GM21528 (cell line): ENCODE results near the gene XBP1.
"Not testable (repeated sequence)": the region's sequence is repeated elsewhere in the genome, so short reads cannot be mapped to it uniquely, and the experiment has no call there.

Experiments
- ATAC-seq: cut with Tn5 transposase; IDR thresholded peaks from one replicate; pipeline ENCODE4 v1.9.1; 2021; ENCODE audit warnings: mild to moderate bottlenecking, moderate library complexity; ENCODE audit not compliant: unreplicated experiment, low FRiP score

The XBP1 gene

DNA sequence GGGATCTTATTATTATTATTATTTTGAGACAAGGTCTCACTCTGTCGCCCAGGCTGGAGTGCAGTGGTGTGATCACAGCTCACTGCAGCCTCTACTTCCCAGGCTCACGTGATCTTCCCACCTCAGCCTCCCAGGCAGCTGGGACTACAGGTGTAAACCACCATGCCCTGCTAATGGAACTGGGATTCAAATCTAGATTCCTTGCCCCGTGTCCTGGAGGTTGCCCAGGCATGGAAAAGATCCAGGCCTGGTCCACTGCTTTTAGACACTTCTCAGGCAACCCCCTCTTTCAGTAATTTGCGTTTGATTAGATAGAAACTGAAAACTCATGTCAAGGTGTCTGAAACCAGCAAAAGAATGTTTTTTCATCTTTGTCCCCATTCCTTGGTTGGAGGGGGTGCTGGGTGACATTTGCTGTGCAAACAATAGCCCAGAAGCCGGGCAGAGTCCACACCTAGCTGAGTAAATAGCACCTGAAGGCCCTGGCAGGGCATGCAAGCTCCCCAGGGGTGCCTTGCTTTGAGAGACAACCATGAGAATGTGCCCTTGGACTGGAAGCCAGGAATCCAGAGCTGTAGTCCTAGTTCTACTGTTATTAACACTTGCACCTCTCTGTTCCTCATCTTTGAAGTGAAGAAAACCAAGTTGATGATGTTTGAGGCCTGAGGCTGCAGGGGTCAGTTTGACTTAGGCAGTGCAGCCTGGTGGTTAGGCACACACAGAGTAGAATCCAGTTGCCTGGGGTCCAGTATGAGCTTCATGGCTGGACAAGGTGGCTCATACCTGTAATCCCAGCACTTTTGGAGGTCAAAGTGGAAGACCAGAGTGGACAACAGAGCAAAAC, 19.1 kb upstream of the XBP1 start:
- peak; percentile 53 for ATAC-seq

DNA sequence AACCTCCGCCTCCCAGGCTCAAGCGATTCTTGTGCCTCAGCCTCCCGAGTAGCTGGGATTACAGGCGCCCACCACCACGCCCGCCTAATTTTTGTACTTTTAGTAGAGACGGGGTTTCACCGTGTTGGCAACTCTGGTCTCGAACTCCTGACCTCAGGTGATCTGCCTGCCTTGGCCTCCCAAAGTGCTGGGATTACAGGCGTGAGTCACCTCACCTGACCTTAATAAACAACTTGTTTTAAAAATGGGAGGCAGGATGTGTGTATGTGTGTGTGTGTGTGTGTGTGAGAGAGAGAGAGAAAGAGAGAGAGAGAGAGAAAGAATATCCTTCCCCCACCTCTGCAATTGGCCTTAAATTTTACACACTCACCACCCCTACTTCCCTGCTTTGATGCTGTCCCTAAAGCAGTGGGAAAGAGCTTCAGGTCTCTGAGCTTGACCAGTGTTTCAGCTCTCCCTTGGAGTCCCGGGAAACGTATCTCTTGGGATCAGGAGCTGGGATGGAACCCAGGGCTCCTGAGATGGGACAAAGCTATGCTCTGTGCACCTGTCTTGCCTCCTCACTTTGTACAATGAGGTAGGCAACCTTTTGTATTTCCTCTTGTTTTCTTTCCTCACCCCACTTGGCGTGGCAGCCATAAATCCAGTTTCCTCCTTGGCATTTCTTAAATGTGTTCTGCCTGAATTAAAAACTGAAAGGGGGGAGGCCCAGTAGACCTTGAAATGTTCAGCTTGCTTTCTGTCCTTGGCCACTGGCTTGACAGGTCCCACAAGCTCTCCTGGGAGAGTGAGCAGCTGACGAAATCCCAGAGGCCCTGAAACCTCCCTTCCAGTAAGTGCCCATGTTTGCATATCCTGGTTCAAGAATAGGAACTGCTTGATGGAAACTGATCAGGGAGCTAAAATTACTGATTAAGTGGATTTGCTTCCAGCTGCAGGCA, 17.8 kb upstream of the XBP1 start:
- no peak for ATAC-seq

DNA sequence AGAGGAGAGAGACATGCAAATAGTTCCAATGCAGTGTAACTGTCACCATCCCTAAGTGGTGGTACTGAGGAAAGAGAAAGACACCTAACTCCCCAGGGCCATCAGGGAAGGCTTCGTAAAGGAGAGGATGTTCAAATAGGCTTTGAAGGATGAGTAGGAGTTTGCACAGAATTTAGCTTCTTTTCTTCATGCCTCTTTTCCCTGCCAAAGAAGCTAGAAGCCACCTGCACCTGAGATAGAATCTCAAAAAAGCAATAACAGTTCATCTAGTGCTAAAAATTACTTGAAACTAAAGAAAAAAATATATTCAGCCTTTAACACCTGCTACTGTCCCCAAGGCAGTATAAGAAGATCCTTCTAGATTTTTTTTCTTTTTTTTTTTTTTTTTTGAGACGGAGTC, 16.7 kb upstream of the XBP1 start:
- no peak for ATAC-seq

DNA sequence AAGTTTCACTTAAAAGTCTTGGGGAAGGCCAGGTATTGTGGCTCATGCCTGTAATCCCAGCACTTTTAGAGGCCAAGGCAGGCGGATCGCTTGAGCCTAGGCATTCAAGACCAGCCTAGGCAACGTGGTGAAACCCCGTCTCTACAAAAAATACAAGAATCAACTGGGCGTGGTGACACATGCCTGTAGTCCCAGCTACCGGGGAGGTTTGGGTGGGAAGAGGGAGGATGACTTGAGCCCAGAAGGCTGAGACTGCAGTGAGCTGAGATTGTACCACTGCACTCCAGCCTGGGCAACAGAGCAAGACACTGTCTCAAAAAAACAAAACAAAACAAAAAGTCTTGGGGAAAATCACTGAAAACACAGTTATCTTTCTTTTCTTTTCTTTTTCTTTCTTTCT, 15.4 kb upstream of the XBP1 start:
- no peak for ATAC-seq

DNA sequence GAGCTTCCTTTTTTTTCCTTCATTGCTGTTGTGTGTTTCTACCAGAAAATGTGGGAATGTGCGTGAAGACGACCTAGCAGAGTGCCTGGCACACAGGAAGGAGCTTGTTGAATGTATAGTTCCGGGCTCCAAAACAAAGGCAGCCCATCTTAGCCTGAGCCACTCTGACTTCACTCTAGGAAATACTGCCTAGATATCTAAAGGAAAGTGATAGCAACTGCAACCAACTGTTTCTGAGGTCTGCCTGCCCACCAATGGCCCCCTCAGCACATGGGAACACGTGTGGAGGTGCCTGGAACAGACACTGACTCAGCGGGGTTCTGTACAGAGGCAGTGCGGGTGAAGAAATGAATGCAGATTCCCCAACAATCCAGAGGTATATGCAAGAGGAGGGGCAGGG, 14.7 kb upstream of the XBP1 start:
- no peak for ATAC-seq

DNA sequence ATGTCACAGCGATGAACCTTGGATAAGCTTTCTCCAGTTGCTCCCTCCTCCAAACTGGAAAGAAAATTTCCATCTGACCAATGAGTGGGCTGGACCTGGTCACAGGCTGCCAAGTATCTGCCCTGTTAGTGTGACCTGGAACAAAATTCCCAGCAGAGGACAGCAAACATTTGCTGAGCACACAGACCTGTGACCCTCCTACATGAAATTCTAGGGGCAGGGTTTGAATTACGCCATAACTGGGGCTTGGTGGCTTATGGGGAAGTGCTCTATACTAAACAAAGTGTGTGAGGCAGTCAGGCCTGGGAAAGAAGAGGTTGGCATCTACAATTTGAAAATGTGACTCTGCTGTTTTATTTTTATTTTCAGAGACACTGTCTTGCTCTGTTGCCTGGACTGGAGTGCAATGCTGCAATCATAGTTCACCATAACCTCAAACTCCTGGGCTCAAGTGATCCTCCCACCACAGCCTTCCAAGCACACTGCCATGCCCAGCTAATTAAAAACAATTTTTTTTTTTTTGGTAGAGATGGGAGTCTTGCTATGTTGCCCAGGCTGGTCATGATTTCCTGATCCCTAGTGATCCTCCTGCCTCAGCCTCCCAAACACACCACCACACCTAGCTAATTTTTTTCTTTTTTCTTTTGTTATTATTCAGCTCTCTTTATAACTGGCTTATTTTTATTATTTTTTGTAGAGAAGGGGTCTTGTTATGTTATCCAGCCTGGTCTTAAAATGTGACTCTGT, 13.6 kb upstream of the XBP1 start:
- ATAC-seq, result no peak

DNA sequence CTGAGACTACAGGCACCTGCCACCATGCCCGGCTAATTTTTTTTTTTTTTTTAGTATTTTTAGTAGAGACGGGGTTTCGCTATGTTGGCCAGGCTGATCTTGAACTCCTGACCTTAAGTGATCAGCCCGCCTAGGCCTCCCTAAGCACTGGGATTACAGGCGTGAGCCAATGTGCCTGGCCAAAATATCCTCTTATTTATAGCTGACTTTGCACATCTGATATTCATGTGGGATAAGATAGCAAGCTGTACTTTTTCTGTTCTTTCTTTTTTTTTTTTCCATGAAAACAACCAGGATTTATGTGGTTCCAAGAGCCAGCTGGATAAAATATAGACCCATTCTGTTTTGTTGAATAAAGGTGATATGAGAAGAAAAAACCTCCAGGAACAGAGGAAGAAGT, 12.1 kb upstream of the XBP1 start:
- no peak for ATAC-seq

DNA sequence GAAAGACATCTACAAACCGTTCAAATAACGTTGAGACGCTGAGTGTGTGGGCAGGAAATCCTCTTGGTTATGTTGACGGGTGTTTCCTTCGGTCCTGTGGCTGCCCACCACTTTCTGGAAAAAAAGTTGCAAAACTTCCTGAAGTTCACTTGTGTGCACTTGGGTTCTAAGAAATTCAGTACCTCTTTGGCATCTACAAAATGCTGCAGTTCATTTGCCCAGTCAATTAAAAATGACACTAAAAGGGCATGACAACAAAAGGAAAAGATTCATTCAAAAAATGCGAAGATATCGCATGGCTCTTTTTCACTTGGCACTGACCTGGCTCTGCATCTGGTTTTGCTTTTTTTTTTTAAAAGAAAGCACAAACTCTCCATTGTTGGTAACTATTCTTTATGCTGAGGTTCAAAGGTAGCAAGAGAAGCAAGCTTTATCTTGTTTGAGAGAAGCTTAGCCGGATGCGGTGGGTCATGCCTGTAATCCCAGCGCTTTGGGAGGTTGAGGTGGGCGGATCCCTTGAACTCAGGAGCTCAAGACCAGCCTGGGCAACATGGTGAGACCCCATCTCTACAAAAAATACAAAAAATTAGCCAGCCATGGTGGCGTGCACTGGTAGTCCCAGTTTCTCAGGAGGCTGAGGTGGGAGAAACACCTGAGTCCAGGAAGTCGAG, 10.6 kb upstream of the XBP1 start:
- no peak for ATAC-seq

DNA sequence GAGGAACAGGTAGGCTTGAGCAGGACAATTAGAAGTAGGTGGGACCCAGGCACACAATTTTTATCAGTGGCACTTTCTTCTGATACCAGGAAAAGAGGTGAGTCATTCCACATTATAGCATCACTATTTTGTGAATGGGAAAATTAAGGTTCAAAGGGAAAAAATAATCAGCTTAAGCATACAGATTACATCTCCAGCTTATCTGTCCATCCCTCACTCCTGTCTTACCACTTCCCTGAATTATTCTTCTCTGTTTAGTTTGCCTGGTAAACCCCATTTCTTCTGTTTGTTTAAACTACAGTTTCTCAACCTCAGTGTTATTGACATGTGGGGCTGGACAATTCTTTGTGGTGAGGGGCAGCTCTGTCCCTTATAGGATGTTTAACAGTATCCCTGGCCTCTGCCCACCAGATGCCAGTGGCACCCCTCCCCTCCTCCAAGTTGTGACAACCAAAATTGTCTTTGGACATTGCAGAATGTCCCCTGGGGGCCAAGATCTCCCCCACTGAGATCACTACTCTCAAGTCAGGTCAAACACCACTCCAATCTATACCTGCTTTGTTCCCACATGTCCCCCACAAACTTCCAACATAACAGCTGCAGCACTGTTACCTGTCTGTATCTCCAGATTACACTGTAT, 8.5 kb upstream of the XBP1 start:
- ATAC-seq, result no peak

DNA sequence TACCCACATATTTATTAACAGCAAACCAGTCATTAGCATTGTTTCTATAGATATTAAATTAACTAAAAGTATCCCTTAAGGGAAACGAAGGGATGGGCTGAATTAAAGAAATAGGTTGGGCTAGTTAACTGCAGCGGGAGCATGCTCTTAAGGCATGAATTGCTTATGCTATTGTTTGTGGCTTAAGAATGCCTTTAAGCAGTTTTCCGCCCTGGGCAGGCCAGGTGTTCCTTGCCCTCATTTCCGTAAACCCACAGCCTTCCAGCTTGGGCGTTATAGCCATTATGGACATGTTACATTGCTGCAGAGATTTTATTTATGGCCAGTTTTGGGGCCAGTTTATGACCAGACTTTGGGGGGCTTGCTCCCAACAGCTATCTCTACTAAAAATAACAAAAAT, 5.1 kb upstream of the XBP1 start:
- not testable (repeated sequence) for ATAC-seq

DNA sequence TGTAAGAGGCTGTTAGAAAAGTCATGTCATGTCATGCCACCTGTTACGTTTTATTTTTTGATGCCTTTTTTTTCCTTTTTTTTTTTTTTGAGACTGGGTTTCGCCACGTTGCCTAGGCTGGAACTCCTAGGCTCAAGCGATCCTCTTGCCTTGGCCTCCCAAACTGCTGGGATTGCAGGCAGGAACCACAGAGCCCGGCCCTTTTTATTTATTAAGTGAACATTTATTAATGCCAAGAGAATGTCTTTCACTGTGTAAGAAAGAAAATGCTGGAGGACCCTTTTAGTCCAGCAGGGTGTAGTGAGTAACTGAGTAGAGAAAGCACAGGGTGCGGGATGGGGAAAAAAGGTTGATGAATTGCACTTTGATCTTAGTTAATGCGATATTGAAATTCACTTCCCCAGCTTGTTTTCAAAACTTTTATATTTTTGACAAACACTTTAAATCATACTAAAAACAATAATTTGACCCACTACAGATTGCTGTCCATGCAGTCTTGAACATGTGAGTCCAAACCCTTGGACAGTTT, 2.3 kb upstream of the XBP1 start:
- ATAC-seq, result no peak

DNA sequence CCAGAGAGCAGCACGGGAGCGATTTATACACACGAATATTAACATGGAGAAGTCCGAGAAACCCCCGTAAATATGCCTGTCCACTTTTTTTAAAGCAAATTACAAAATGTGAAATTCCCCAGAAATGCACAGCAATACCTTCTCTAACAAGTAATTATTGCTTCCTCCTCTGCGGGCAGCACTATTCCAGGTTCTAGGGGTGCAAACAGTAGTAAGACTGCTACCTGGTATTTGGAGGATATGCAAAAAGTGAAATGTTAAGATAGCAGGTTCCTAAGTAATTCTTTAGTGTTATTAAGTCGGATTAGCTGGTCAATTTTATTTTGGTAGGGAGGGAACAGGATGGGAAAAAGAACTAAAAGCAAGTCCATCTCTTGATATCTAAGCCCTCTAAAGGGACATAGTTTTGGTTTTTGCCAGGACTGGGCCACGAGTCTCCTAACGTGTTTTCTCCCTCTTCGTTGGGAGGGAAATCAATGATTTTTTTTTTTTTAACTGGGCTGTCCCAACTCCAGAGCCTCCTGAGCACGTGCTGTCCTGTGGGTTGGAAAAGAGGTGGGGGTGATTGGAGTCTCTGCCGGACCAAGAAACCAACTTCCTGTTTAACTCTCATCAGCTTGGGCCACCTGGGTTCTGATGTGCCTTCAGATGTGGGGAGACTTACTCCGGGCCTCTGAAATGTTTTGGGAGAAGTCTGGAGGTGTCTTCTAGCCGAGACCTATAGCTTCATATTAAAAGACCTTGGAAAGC, 1.7 kb upstream of the XBP1 start:
- no peak for ATAC-seq

DNA sequence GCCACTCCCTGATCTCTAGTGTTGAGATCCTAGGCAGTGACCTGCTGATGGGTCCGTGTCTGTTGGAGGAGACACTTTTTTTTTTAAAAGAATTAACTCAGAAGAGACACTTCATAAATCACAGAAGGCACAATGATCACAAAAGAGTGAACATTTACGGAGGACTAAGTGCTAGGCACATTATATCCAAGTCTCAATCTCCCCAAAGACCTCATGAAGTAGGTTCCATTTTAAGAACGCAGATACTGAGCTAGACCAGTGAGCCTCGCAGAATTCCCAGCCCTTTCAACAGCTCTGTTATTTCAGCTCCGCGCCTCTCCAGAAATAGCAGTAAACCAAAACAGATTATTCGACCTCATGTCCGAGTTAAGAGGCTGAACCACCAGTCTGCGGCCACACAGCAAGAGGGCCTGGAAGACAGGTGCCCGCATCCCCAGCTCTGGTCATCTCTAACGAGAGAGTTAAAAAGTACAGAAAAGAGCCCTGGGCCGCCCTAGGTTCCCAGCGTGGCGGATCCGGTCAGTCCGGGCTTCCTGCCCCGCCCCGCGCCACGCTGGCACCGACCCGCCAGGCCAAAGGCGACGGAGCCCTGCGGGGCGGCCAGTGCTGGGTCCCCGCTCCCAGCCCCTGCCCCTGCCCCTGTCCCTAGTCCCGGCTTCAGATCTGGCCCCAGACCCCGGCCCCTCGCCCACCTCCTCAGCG, 612 bp downstream of the XBP1 start:
- peak; percentile 27 for ATAC-seq

DNA sequence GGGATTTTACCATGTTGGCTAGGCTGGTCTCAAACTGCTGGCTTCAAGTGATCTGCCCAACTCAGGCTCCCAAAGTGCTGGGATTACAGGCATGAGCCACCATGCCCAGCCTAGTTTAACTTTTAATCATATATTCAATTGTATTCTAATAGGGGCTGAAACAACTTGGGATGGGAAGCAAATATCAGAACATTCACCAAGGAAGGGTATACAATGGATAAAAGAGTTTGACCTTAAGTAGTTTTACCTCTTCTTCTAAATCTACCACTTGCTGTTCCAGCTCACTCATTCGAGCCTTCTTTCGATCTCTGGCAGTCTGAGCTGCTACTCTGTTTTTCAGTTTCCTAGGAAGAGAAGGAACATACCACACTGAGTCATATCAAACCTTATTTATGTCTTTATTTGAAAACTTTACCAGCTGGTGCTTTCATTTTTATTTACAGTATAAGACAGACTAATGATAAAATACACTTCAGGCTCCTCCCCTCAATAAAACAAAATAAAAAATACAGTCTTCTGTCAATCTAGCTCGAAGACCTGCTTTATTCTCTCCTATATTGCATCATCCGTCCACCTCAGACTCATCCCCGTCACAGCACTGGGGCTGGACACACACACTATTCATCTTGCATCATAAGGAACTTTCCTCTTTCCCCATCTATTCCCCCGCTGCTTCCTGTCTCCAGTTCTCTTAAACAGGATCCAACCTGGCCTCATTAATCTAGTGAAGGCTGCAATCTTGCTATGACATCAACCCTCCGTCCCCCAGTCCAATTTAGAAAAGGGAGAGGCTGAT, 1.4 kb downstream of the XBP1 start:
- ATAC-seq, result no peak

DNA sequence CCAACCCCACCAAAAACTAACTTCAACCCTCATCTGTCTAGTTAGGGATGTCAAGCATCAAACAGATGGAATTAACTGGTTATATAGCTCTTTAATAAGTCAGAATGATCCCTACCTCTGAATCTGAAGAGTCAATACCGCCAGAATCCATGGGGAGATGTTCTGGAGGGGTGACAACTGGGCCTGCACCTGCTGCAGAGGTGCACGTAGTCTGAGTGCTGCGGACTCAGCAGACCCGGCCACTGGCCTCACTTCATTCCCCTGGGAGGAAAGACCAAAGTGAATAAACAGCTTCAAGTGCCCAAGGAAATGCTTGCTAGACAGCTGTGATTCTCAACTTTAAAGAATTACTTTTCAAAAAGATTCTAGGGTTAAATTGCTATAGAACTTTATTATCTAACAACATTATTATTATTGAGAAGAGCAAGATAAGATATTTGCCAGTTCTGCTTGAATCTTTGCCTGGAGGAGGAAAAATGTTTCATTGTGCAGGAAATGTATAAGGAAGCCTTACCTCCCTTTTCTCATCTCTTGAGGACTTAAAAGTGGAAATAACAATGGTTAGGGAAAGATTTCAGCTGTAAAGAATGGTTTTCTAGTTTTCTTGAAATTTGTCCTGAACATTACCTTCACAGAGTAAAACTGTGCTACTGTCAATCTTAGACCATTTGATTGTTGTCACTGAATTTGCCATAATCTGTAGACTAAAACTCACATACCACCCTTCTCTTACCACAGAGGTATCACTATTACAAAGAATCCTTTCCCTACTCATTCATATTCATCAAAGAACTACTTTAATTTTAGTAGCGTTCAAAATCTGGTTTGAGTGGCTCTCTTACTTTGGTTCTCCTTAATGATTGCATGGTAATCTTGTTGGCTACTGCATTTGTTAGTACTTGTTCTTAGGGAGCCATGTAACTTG, 4.2 kb downstream of the XBP1 start:
- no peak for ATAC-seq

DNA sequence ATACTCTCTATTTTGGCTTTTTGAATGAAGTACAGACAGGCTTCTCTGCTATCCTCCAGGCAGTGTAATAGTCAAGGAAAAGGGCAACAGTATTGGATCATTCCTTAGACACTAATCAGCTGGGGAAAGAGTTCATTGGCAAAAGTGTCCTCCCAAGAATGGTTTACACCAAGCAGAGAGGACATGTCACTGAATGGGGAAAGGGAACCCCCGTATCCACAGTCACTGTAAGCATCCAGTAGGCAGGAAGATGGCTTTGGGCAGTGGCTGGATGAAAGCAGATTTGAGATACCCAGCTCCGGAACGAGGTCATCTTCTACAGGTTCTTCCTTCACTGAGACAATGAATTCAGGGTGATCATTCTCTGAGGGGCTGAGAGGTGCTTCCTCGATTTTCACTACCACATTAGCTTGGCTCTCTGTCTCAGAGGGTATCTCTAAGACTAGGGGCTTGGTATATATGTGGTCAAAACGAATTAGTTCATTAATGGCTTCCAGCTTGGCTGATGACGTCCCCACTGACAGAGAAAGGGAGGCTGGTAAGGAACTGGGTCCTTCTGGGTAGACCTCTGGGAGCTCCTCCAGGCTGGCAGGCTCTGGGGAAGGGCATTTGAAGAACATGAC, 5.2 kb downstream of the XBP1 start:
- ATAC-seq, result no peak
